ENCODE data around the gene AFMID. TPM values are rescaled to one million over a fixed set of nuclear protein-coding genes. Genes with fewer than 3 reads are reported as not detected.

AFMID gene
- total RNA-seq, 6 donors from 2014 or later = 30.5 to 265 (median 44.2) TPM

DNA sequence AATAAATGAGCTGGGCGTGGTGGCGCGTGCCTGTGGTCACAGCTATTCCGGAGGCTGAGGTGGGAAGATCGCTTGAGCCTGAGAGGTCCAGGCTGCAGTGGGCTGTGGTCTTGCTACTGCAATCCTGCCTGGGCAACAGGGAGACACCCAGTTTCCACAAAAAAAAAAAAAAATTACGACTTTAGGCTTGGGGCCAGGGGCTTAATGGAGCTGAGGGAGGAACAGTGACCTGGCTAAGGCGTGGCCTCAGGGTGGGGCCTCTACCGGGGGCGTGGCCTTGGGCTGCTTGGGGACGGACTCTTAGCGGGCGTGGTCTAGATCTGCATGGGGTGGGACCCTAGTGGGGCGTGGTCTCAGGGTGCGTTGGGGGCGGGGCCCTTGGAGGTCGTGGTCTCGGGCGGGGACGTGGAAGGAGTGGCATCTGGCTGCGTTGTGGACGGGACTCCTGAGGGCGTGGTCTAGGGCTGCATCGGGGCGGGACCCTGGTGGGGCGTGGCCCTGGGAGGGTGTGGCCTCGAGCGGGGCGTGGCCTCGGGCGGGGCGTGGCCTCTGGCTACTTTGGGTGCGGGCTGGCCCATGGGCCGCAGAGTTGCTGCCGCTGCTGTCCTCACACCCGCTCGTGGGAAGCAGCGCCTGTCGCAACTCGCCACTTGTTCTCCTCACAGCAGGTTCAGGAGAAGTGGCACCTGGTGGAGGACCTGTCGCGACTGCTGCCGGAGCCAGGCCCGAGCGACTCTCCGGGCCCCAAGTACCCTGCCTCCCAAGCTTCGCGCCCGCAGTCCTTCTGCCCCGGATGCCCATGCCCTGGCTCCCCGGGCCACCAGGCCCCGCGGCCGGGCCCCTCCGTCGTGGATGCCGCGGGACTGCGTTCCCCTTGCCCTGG is 46.8 kb upstream of the AFMID start:
- H3K36me3 ChIP-seq = no peaks in the 10 kb centered on the region
- no peaks in the 10 kb centered on the region for H3K27me3 ChIP-seq
- TF ChIP-seq POLR2A (IDR thresholded peaks at IDR 0.05) (peak in 2 of 4 donors; percentile 57 to 89), EP300 (IDR thresholded peaks at IDR 0.05) (peak in 1 of 4 donors; percentile 24), POLR2AphosphoS5 (IDR thresholded peaks at IDR 0.05) (peak; percentile 47 to 75), CTCF (IDR thresholded peaks at IDR 0.05) (peak in 1 of 6 experiments; percentile 16)
- H3K9me3 ChIP-seq = no peaks in the 10 kb centered on the region
- ATAC-seq (ENCODE audit: low FRiP score in 2 of 2) = peak; percentile 89 to 94
- DNase-seq = peak; percentile 97 to 100
- H3K4me3 ChIP-seq = peak overlapping the region in 3 of 4 donors; percentile 23 to 32 (median 27)
- peaks cover 39 to 68% (median 52%) of the 10 kb centered on the region in 4 donors for H3K4me1 ChIP-seq
- WGBS, 2 donors = 20 to 24% methylated on average over 32 to 41 of the region's 58 CpGs
- H3K27ac ChIP-seq = peak overlapping the region; percentile 67 to 81 (median 78)

DNA sequence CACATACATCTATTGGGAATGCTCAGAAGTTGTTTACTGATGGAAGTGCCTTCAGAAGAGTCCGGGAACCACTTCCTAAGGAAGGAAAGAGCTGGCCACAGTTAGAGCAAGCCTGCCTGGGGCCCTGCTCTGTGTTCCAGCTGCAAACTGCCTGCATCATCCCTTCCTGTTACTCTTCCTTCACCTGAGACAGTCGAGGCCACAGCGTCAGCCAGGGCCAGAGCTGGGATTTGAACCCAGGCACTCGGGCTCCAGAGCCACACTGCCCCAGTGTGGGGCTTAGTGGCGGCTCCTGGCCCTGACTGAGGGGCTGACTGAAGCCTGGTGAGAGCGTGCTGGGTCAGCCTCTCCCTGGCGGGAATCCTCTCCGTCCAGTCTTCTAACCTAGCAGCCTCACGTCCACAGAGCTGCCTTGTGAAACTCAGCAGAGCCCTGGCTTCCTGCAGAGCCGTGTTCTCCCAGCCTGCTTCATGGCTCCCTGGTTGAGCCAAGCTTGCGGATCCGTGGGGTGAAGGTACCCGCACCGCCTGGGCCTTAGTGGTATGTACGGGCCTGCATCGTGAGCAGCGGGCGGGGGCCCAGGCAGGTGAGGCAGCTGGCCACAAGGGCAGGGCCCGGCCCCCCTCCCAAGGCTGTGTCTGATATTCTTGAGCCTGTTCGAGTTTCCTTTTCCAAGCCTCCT is 45.6 kb upstream of the AFMID start:
- TF ChIP-seq CTCF (IDR thresholded peaks at IDR 0.05) = no peak
- TF ChIP-seq POLR2A (IDR thresholded peaks at IDR 0.05) = no peak
- no peak for TF ChIP-seq EP300 (IDR thresholded peaks at IDR 0.05)
- TF ChIP-seq POLR2AphosphoS5 (IDR thresholded peaks at IDR 0.05) = no peak
- no peaks in the 10 kb centered on the region for H3K27me3 ChIP-seq
- H3K36me3 ChIP-seq = no peaks in the 10 kb centered on the region
- H3K27ac ChIP-seq = peak overlapping the region; percentile 67 to 81 (median 78)
- no peak for ATAC-seq (ENCODE audit: low FRiP score in 2 of 2)
- peaks cover 40 to 78% (median 60%) of the 10 kb centered on the region in 4 donors for H3K4me1 ChIP-seq
- peak in 1 of 2 donors; percentile 83 for DNase-seq
- H3K4me3 ChIP-seq = peak overlapping the region in 1 of 4 donors; percentile 32
- 63 to 76% methylated on average over 4 to 17 of the region's 20 CpGs for WGBS, 2 donors
- no peaks in the 10 kb centered on the region for H3K9me3 ChIP-seq

GRCh38 chr17:78142119-78142861 is 44.9 kb upstream of the AFMID start:
- ATAC-seq (ENCODE audit: low FRiP score in 2 of 2) = no peak
- Histone ChIP-seq H3K4me1 (peaks cover 40 to 82% (median 60%) of the 10 kb centered on the region in 4 donors), H3K9me3 (no peaks in the 10 kb centered on the region), H3K27me3 (no peaks in the 10 kb centered on the region), H3K27ac (peak overlapping the region in 3 of 4 donors; percentile 67 to 81 (median 81)), H3K4me3 (no peak overlapping the region), H3K36me3 (no peaks in the 10 kb centered on the region)
- no peak for TF ChIP-seq CTCF (IDR thresholded peaks at IDR 0.05)
- no peak for TF ChIP-seq POLR2A (IDR thresholded peaks at IDR 0.05)
- no peak for TF ChIP-seq EP300 (IDR thresholded peaks at IDR 0.05)
- no peak for TF ChIP-seq POLR2AphosphoS5 (IDR thresholded peaks at IDR 0.05)
- DNase-seq = peak in 1 of 2 donors; percentile 87
- 79 to 85% methylated on average over 13 to 16 of the region's 16 CpGs for WGBS, 2 donors

DNA sequence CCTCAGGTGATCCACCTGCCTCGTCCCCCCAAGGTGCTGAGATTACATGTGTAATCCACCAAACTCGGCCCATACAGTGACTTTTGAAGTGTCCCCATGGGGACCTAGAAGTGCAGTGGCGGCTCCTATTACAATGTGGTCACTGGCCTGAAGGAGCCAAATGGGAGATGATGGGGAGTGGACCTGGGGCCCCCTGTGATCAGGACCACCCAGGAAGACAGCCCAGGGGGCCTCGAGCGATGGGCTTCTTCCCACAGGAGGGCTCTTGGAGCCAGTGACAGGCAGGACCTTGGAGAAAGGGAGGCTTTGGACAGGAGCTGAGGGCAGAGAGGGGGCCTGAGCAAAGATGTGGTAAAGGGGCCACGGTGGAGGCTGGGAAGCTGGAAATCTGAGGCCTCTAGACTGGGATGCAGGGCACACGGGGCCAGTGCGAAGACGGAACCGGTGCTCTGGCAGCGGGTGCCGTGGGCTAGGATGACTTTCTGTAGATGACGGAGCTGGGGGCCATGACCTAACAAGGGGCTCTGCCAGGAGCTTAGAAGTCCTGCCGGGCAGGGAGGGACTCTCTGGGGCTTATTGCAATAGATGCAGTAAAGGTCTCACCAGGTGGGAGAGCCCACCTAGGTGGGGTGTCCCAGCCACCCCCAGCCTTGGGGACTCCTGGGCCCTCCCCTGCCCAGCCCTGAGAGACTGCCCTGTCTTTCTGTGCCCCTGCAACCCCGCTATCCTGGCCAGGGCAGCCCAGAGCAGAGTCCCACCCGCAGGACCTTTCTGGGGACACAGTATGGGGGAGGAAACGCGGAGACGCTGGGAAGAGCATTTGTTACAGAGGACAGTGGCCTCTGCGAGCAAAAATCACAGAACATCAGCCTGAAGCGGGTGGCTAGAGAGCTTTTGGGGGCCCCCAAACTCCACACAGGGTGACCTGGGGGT is 43.7 kb upstream of the AFMID start:
- TF ChIP-seq POLR2A (IDR thresholded peaks at IDR 0.05) (no peak), EP300 (IDR thresholded peaks at IDR 0.05) (no peak), POLR2AphosphoS5 (IDR thresholded peaks at IDR 0.05) (no peak), CTCF (IDR thresholded peaks at IDR 0.05) (no peak)
- no peak for DNase-seq
- Histone ChIP-seq H3K27ac (peak overlapping the region; percentile 61 to 82 (median 76)), H3K9me3 (no peaks in the 10 kb centered on the region), H3K4me3 (no peak overlapping the region), H3K27me3 (no peaks in the 10 kb centered on the region), H3K36me3 (no peaks in the 10 kb centered on the region), H3K4me1 (peaks cover 40 to 82% (median 60%) of the 10 kb centered on the region in 4 donors)
- ATAC-seq (ENCODE audit: low FRiP score in 2 of 2) = no peak
- WGBS, 2 donors = 84 to 85% methylated on average over 18 to 21 of the region's 21 CpGs

Measured in upper lobe of left lung (tissue), 6 donors.